ENCODE data around the gene GREM2. TPM values are rescaled to one million over a fixed set of nuclear protein-coding genes. Genes with fewer than 3 reads are reported as not detected.

Gene GREM2
- total RNA-seq, 1 experiment from 2014 or later = not detected

- Histone ChIP-seq H3K27me3 (ENCODE audit: control insufficient read depth, insufficient read depth, low read length) (no peaks in the 10 kb centered on the region), H3K27ac (ENCODE audit: low read length) (no peak overlapping the region), H3K4me1 (ENCODE audit: control insufficient read depth, insufficient read depth, low read length) (no peaks in the 10 kb centered on the region), H3K36me3 (ENCODE audit: control insufficient read depth, insufficient read depth, low read length) (no peaks in the 10 kb centered on the region), H3K9me3 (ENCODE audit: control insufficient read depth, insufficient read depth, low read depth, low read length) (no peaks in the 10 kb centered on the region), H3K4me3 (ENCODE audit: low read depth in 2 of 2, low read length in 2 of 2) (no peak overlapping the region)
- CTCF ChIA-PET = no interaction called here
- DNase-seq (ENCODE audit: low read depth, low spot score) (no peak), ATAC-seq (no peak)
- intact Hi-C loops (cut with micrococcal nuclease; ENCODE audit: unreplicated experiment) (no loop called here), in situ Hi-C loops (cut with HindIII; ENCODE audit: low pct_unique_long_range_greater_than_20kb, low sequenced_read_pairs) (no loop called here)
- no TSS peak for BruUV-seq (replicated peaks)
- POLR2A ChIA-PET = no interaction called here
- TF ChIP-seq REST (IDR thresholded peaks at IDR 0.05; ENCODE audit: insufficient read depth in 1 of 2, low read depth in 2 of 2, low read length in 1 of 2) (no peak), POLR2AphosphoS5 (IDR thresholded peaks at IDR 0.05; ENCODE audit: low read depth, low read length) (no peak)
These were observed 137.8 kb downstream of the GREM2 start for GRCh38 chr1:240474133-240474614.

GRCh38 chr1:240468656-240469055 is 143.3 kb downstream of the GREM2 start:
- no peak for DNase-seq (ENCODE audit: low read depth, low spot score)
- H3K27me3 ChIP-seq (ENCODE audit: control insufficient read depth, insufficient read depth, low read length) = no peaks in the 10 kb centered on the region
- H3K4me3 ChIP-seq (ENCODE audit: low read depth in 2 of 2, low read length in 2 of 2) = no peak overlapping the region
- ChIA-PET POLR2A (no interaction called here), CTCF (no interaction called here)
- no peaks in the 10 kb centered on the region for H3K36me3 ChIP-seq (ENCODE audit: control insufficient read depth, insufficient read depth, low read length)
- no TSS peak for BruUV-seq (replicated peaks)
- H3K27ac ChIP-seq (ENCODE audit: low read length) = no peak overlapping the region
- in situ Hi-C loops (cut with HindIII; ENCODE audit: low pct_unique_long_range_greater_than_20kb, low sequenced_read_pairs) (no loop called here), intact Hi-C loops (cut with micrococcal nuclease; ENCODE audit: unreplicated experiment) (no loop called here)
- ATAC-seq = no peak
- H3K9me3 ChIP-seq (ENCODE audit: control insufficient read depth, insufficient read depth, low read depth, low read length) = no peaks in the 10 kb centered on the region
- TF ChIP-seq REST (IDR thresholded peaks at IDR 0.05; ENCODE audit: insufficient read depth in 1 of 2, low read depth in 2 of 2, low read length in 1 of 2) (no peak), POLR2AphosphoS5 (IDR thresholded peaks at IDR 0.05; ENCODE audit: low read depth, low read length) (no peak), TCF7L2 (IDR thresholded peaks at IDR 0.05; ENCODE audit: low read depth, low read length) (no peak)
- H3K4me1 ChIP-seq (ENCODE audit: control insufficient read depth, insufficient read depth, low read length) = no peaks in the 10 kb centered on the region

GRCh38 chr1:240467895-240468294 is 144.1 kb downstream of the GREM2 start:
- Histone ChIP-seq H3K4me3 (ENCODE audit: low read depth in 2 of 2, low read length in 2 of 2) (no peak overlapping the region), H3K27ac (ENCODE audit: low read length) (no peak overlapping the region), H3K4me1 (ENCODE audit: control insufficient read depth, insufficient read depth, low read length) (no peaks in the 10 kb centered on the region), H3K27me3 (ENCODE audit: control insufficient read depth, insufficient read depth, low read length) (no peaks in the 10 kb centered on the region), H3K9me3 (ENCODE audit: control insufficient read depth, insufficient read depth, low read depth, low read length) (no peaks in the 10 kb centered on the region), H3K36me3 (ENCODE audit: control insufficient read depth, insufficient read depth, low read length) (no peaks in the 10 kb centered on the region)
- no peak for DNase-seq (ENCODE audit: low read depth, low spot score)
- BruUV-seq (replicated peaks) = no TSS peak
- ATAC-seq = no peak
- POLR2A ChIA-PET = no interaction called here
- intact Hi-C loops (cut with micrococcal nuclease; ENCODE audit: unreplicated experiment) (no loop called here), in situ Hi-C loops (cut with HindIII; ENCODE audit: low pct_unique_long_range_greater_than_20kb, low sequenced_read_pairs) (no loop called here)
- TF ChIP-seq SIN3A (IDR thresholded peaks at IDR 0.05; ENCODE audit: borderline replicate concordance, insufficient read depth, low read depth, low read length) = no peak
- CTCF ChIA-PET = no interaction called here
